H9 (cell line): ENCODE results near the gene CCT7. TPM values are rescaled to one million over a fixed set of nuclear protein-coding genes. Genes with fewer than 3 reads are reported as not detected.

Experiments
- DNase-seq: peaks from one replicate; pipeline ENCODE4 v3.0.0-alpha.2; 2017
- H2AFZ ChIP-seq: one replicate; pipeline ENCODE4 v1.6.1; 2013; ENCODE audit warnings: mild to moderate bottlenecking, low read length, control low read depth, moderate library complexity
- H2AK5ac ChIP-seq: 2 replicates; pipeline ENCODE4 v1.6.1; 2013; ENCODE audit warnings: low read length, control low read depth, mixed read lengths; ENCODE audit not compliant: insufficient read length
- H2BK120ac ChIP-seq: one replicate; pipeline ENCODE4 v1.6.1; 2013; ENCODE audit warnings: low read depth, mild to moderate bottlenecking, low read length, control low read depth, inconsistent platforms; ENCODE audit not compliant: poor library complexity, severe bottlenecking
- H2BK12ac ChIP-seq: 2 replicates; pipeline ENCODE4 v1.6.1; 2013; ENCODE audit warnings: low read length, control low read depth, mixed read lengths, low read depth; ENCODE audit not compliant: insufficient read length
- H2BK15ac ChIP-seq: 2 replicates; pipeline ENCODE4 v1.6.1; 2013; ENCODE audit warnings: low read depth, low read length, control low read depth
- H2BK20ac ChIP-seq: one replicate; pipeline ENCODE4 v1.6.1; 2013; ENCODE audit warnings: low read depth, mild to moderate bottlenecking, low read length, control low read depth, inconsistent platforms; ENCODE audit not compliant: poor library complexity, severe bottlenecking
- H2BK5ac ChIP-seq: 2 replicates; pipeline ENCODE4 v1.6.1; 2013; ENCODE audit warnings: low read length, control low read depth, mixed read lengths; ENCODE audit not compliant: insufficient read length
- H3K14ac ChIP-seq: 2 replicates; pipeline ENCODE4 v1.6.1; 2013; ENCODE audit warnings: low read length, control low read depth; ENCODE audit not compliant: insufficient read depth
- H3K18ac ChIP-seq: 2 replicates; pipeline ENCODE4 v1.6.1; 2013; ENCODE audit warnings: low read depth, mild to moderate bottlenecking, mixed read lengths, low read length, control low read depth; ENCODE audit not compliant: insufficient read length
- H3K23ac ChIP-seq: 2 replicates; pipeline ENCODE4 v1.6.1; 2013; ENCODE audit warnings: low read length, control low read depth, mixed read lengths, low read depth; ENCODE audit not compliant: insufficient read length
- H3K23me2 ChIP-seq: 2 replicates; pipeline ENCODE4 v1.6.1; 2013; ENCODE audit warnings: low read depth, mild to moderate bottlenecking, mixed read lengths, low read length, control low read depth; ENCODE audit not compliant: insufficient read length, poor library complexity, severe bottlenecking
- H3K27ac ChIP-seq: 2 replicates; pipeline ENCODE4 v1.5.1; 2013; ENCODE audit warnings: low read length, control low read depth, mixed read lengths, low read depth; ENCODE audit not compliant: insufficient read length
- H3K27me3 ChIP-seq: 2 replicates; pipeline ENCODE4 v1.6.1; 2013; ENCODE audit warnings: low read length, control low read depth, inconsistent platforms; ENCODE audit not compliant: insufficient read depth
- H3K4ac ChIP-seq: 2 replicates; pipeline ENCODE4 v1.6.1; 2013; ENCODE audit warnings: low read depth, mild to moderate bottlenecking, control low read depth, inconsistent platforms, low read length, moderate library complexity
- H3K4me1 ChIP-seq: 2 replicates; pipeline ENCODE4 v1.6.1; 2013; ENCODE audit warnings: low read length, control low read depth, inconsistent platforms; ENCODE audit not compliant: insufficient read depth
- H3K4me2 ChIP-seq: 2 replicates; pipeline ENCODE4 v1.6.1; 2013; ENCODE audit warnings: low read length, control low read depth, mixed read lengths; ENCODE audit not compliant: insufficient read length, insufficient read depth
- H3K56ac ChIP-seq: 2 replicates; pipeline ENCODE4 v1.6.1; 2013; ENCODE audit warnings: low read depth, mild to moderate bottlenecking, mixed read lengths, low read length, control low read depth; ENCODE audit not compliant: insufficient read length
- H3K79me1 ChIP-seq: 2 replicates; pipeline ENCODE4 v1.6.1; 2013; ENCODE audit warnings: low read depth, mild to moderate bottlenecking, moderate library complexity, low read length, control low read depth, inconsistent platforms; ENCODE audit not compliant: insufficient read depth, poor library complexity, severe bottlenecking
- H3K79me2 ChIP-seq: 2 replicates; pipeline ENCODE4 v1.6.1; 2013; ENCODE audit warnings: low read length, control low read depth, inconsistent platforms; ENCODE audit not compliant: insufficient read depth
- H3K9ac ChIP-seq: 2 replicates; pipeline ENCODE4 v1.6.1; 2013; ENCODE audit warnings: low read length, control low read depth, mixed read lengths; ENCODE audit not compliant: insufficient read length; ENCODE audit errors: extremely low read depth
- H3K9me3 ChIP-seq: one replicate; pipeline ENCODE4 v1.6.1; 2013; ENCODE audit warnings: low read depth, low read length, inconsistent platforms; ENCODE audit not compliant: control insufficient read depth
- H3T11ph ChIP-seq: one replicate; pipeline ENCODE4 v1.6.1; 2013; ENCODE audit warnings: mild to moderate bottlenecking, low read length, control low read depth, inconsistent platforms
- H4K20me1 ChIP-seq: one replicate; pipeline ENCODE4 v1.6.1; 2013; ENCODE audit not compliant: control insufficient read depth, insufficient read length, insufficient read depth
- H4K5ac ChIP-seq: 2 replicates; pipeline ENCODE4 v1.6.1; 2013; ENCODE audit warnings: low read depth, mild to moderate bottlenecking, mixed read lengths, low read length, control low read depth; ENCODE audit not compliant: insufficient read length
- H4K8ac ChIP-seq: replicated peaks from 2 replicates; pipeline ENCODE4 v1.6.1; 2013; ENCODE audit warnings: low read length, control low read depth, mixed read lengths, low read depth; ENCODE audit not compliant: insufficient read length
- H4K91ac ChIP-seq: 2 replicates; pipeline ENCODE4 v1.6.1; 2013; ENCODE audit warnings: low read depth, mild to moderate bottlenecking, moderate library complexity, mixed read lengths, low read length, control low read depth; ENCODE audit not compliant: insufficient read length
- H3K27ac Mint-ChIP-seq, 3 experiments: 2 replicates in 2 of 3; 3 replicates in 1 of 3; pipeline ENCODE4 v1.8.0; 2020 to 2021; ENCODE audit warnings: mixed read lengths in 3 of 3, mild to moderate bottlenecking in 1 of 3, moderate library complexity in 1 of 3
- H3K27me3 Mint-ChIP-seq: 2 replicates; pipeline ENCODE4 v1.8.0; 2021; ENCODE audit warnings: low read depth, mild to moderate bottlenecking, moderate library complexity, mixed read lengths
- H3K36me3 Mint-ChIP-seq, 3 experiments: 2 replicates in 2 of 3; 3 replicates in 1 of 3; pipeline ENCODE4 v1.8.0; 2020 to 2021; ENCODE audit warnings: low read depth in 3 of 3, mixed read lengths in 3 of 3; ENCODE audit not compliant: insufficient read depth in 1 of 3
- H3K4me1 Mint-ChIP-seq, 2 experiments: 2 replicates each; pipeline ENCODE4 v1.8.0; 2020; ENCODE audit warnings: mixed read lengths in 2 of 2
- H3K4me3 Mint-ChIP-seq, 2 experiments: 2 replicates in 1 of 2; 3 replicates in 1 of 2; pipeline ENCODE4 v1.8.0; 2020 to 2021; ENCODE audit warnings: mild to moderate bottlenecking in 2 of 2, mixed read lengths in 2 of 2, moderate library complexity in 1 of 2
- H3K9me3 Mint-ChIP-seq, 2 experiments: 2 replicates in 1 of 2; 3 replicates in 1 of 2; pipeline ENCODE4 v1.8.0; 2020; ENCODE audit warnings: mild to moderate bottlenecking in 2 of 2, mixed read lengths in 2 of 2, moderate library complexity in 1 of 2
- CTCF ChIP-seq: fragments of 200-600 bp; sonication (generic); conservative IDR thresholded peaks from 3 replicates; pipeline ENCODE4 v1.8.0; 2021; ENCODE audit warnings: antibody characterized with exemption, mild to moderate bottlenecking
- WGBS: extraction: QIAGEN DNeasy Blood & Tissue Kit; methylation state at CpG from one replicate; pipeline ENCODE4 v1.1.7; 2013; ENCODE audit warnings: missing lambda C conversion rate, low lambda C conversion rate, mixed read lengths; ENCODE audit not compliant: insufficient read length; ENCODE audit errors: extremely low coverage; 5-methylcytosine and 5-hydroxymethylcytosine counted together
- total RNA-seq: library from RNA; stranded (reverse); gene quantifications from 2 replicates; pipeline ENCODE4 v1.2.1, GENCODE V29; 2021

The CCT7 gene
- total RNA-seq, 1 experiment from 2014 or later, result 500 TPM

- no peak overlapping the region for H3K23ac ChIP-seq
- no peak overlapping the region for H4K8ac ChIP-seq
- H2BK120ac ChIP-seq, result no peak overlapping the region
- no peak for TF ChIP-seq CTCF
- no peaks in the 10 kb centered on the region for H3K79me1 ChIP-seq
- no peaks in the 10 kb centered on the region for H3K9me3 ChIP-seq
- H2AK5ac ChIP-seq, result no peak overlapping the region
- peaks cover 14% of the 10 kb centered on the region for H3K23me2 ChIP-seq
- Mint-ChIP-seq H3K27me3 (no peaks in the 10 kb centered on the region; the same call in 1 of the 2 replicates), H3K9me3 (no peaks in the 10 kb centered on the region), H3K4me3 (peak overlapping the region; percentile 0 to 50; a peak in 3 of 5 replicates), H3K27ac (peak overlapping the region in 2 of 3 experiments; percentile 1 to 86; a peak in 4 of 7 replicates), H3K4me1 (peaks cover 35 to 36% of the 10 kb centered on the region in 2 experiments), H3K36me3 (peaks cover 11 to 46% (median 37%) of the 10 kb centered on the region in 3 experiments)
- H3K4me1 ChIP-seq, result peaks cover 8% of the 10 kb centered on the region; the same call in 1 of the 2 replicates
- H2BK5ac ChIP-seq, result no peak overlapping the region
- H4K5ac ChIP-seq, result no peak overlapping the region
- H2BK15ac ChIP-seq, result no peak overlapping the region
- H2AFZ ChIP-seq, result no peak overlapping the region
- H3T11ph ChIP-seq, result no peak overlapping the region
- H3K9ac ChIP-seq, result no peak overlapping the region
- H3K27ac ChIP-seq, result no peak overlapping the region
- H3K79me2 ChIP-seq, result peaks cover 39% of the 10 kb centered on the region
- no peak overlapping the region for H2BK12ac ChIP-seq
- no peak overlapping the region for H3K56ac ChIP-seq
- H2BK20ac ChIP-seq, result no peak overlapping the region
- no peak for DNase-seq
- H3K27me3 ChIP-seq, result no peaks in the 10 kb centered on the region
- no peak overlapping the region for H3K4me2 ChIP-seq
- no peak overlapping the region for H3K14ac ChIP-seq
- no peaks in the 10 kb centered on the region for H4K20me1 ChIP-seq
- no peak overlapping the region for H3K4ac ChIP-seq
- no CpG with 5 or more reads among the region's 1 CpG for WGBS
- no peak overlapping the region for H3K18ac ChIP-seq
- H4K91ac ChIP-seq, result no peak overlapping the region
Observed at GRCh38 chr2:73237168-73237567, 3.1 kb downstream of the CCT7 start.
